Measurements from ENCODE around the gene C22orf39.

C22orf39 gene

GRCh38 chr22:19432133-19432851 is 15.2 kb downstream of the C22orf39 start, which contains the start of gene MRPL40:
MRPL40 (plus strand) TSS chr22:19432545; CDS start chr22:19432555, 10 bp downstream.
- Histone ChIP-seq H3K4me2 (peak within 1 kb of the TSS; percentile 87 to 99 (median 96)), H4K20me1 (peaks cover 19 to 67% (median 51%) of the 10 kb centered on the region in 11 experiments; a peak in 19 of 22 replicates), H3K27ac (peak within 1 kb of the TSS; percentile 88 to 99 (median 96)), H3K9ac (peak within 1 kb of the TSS; percentile 87 to 99 (median 97)), H3K9me3 (replicated peaks in 1 of 11) (no peaks in the 10 kb centered on the region), H3K4me1 (peaks cover 56 to 69% (median 60%) of the 10 kb centered on the region in 10 experiments), H3K27me3 (no peaks in the 10 kb centered on the region), H3K4me3 (peak within 1 kb of the TSS; percentile 83 to 99 (median 98)), H3K36me3 (peaks cover 20 to 54% (median 30%) of the 10 kb centered on the region in 11 experiments; a peak in 20 of 22 replicates)
- TF ChIP-seq Cebpa-rat (IDR thresholded peaks at IDR 0.05), result no peak

- H3K4me2 ChIP-seq, result peak within 1 kb of the TSS; percentile 87 to 99 (median 96)
- peaks cover 25 to 68% (median 55%) of the 10 kb centered on the region in 11 experiments; a peak in 20 of 22 replicates for H4K20me1 ChIP-seq
- peak within 1 kb of the TSS; percentile 83 to 99 (median 98) for H3K4me3 ChIP-seq
- no peaks in the 10 kb centered on the region for H3K27me3 ChIP-seq
- peaks cover 51 to 67% (median 57%) of the 10 kb centered on the region in 10 experiments for H3K4me1 ChIP-seq
- H3K27ac ChIP-seq, result peak within 1 kb of the TSS; percentile 88 to 99 (median 96)
- H3K9ac ChIP-seq, result peak within 1 kb of the TSS; percentile 87 to 99 (median 97)
- H3K9me3 ChIP-seq (replicated peaks in 1 of 11), result no peaks in the 10 kb centered on the region
- no peak for TF ChIP-seq Cebpa-rat (IDR thresholded peaks at IDR 0.05)
- peaks cover 21 to 54% (median 29%) of the 10 kb centered on the region in 11 experiments; a peak in 20 of 22 replicates for H3K36me3 ChIP-seq
Observed at GRCh38 chr22:19431649-19432132, 15.8 kb downstream of the C22orf39 start, which contains the start of gene HIRA. HIRA (minus strand) TSS chr22:19431733; CDS start chr22:19431476, 257 bp downstream.

GRCh38 chr22:19430890-19431541 is 16.5 kb downstream of the C22orf39 start:
- no peaks in the 10 kb centered on the region for H3K27me3 ChIP-seq
- H3K9me3 ChIP-seq (replicated peaks in 1 of 11), result no peaks in the 10 kb centered on the region
- peak overlapping the region; percentile 83 to 99 (median 98) for H3K4me3 ChIP-seq
- H3K4me2 ChIP-seq, result peak overlapping the region; percentile 87 to 99 (median 96)
- peaks cover 19 to 54% (median 31%) of the 10 kb centered on the region in 11 experiments; a peak in 20 of 22 replicates for H3K36me3 ChIP-seq
- TF ChIP-seq Cebpa-rat (IDR thresholded peaks at IDR 0.05), result no peak
- H4K20me1 ChIP-seq, result peaks cover 32 to 68% (median 59%) of the 10 kb centered on the region in 11 experiments; a peak in 21 of 22 replicates
- peak overlapping the region; percentile 88 to 99 (median 96) for H3K27ac ChIP-seq
- H3K4me1 ChIP-seq, result peaks cover 46 to 71% (median 55%) of the 10 kb centered on the region in 10 experiments
- peak overlapping the region; percentile 87 to 99 (median 97) for H3K9ac ChIP-seq

GRCh38 chr22:19429950-19430889 is 17.3 kb downstream of the C22orf39 start:
- Histone ChIP-seq H4K20me1 (peaks cover 40 to 68% (median 59%) of the 10 kb centered on the region in 11 experiments; a peak in 21 of 22 replicates), H3K27ac (peak overlapping the region; percentile 88 to 99 (median 96)), H3K9ac (peak overlapping the region; percentile 87 to 99 (median 97))

GRCh38 chr22:19424186-19424500 is 23.4 kb downstream of the C22orf39 start:
- Histone ChIP-seq H3K27me3 (no peaks in the 10 kb centered on the region), H3K9ac (no peak overlapping the region), H3K9me3 (replicated peaks in 1 of 11) (no peaks in the 10 kb centered on the region), H3K36me3 (peaks cover 18 to 53% (median 40%) of the 10 kb centered on the region in 11 experiments; a peak in 19 of 22 replicates), H3K4me3 (no peak overlapping the region), H4K20me1 (peaks cover 91 to 100% (median 100%) of the 10 kb centered on the region in 11 experiments), H3K4me1 (peaks cover 15 to 77% (median 26%) of the 10 kb centered on the region in 10 experiments), H3K4me2 (no peak overlapping the region; a peak in 2 of 22 replicates), H3K27ac (peak overlapping the region in 1 of 11 experiments; percentile 5; a peak in 1 of 22 replicates)
- no peak for TF ChIP-seq Cebpa-rat (IDR thresholded peaks at IDR 0.05)

More at GRCh38 chr22:19429950-19430889, 17.3 kb downstream of the C22orf39 start:
- no peaks in the 10 kb centered on the region for H3K9me3 ChIP-seq (replicated peaks in 1 of 11)
- no peaks in the 10 kb centered on the region for H3K27me3 ChIP-seq
- TF ChIP-seq Cebpa-rat (IDR thresholded peaks at IDR 0.05), result no peak
- H3K4me2 ChIP-seq, result peak overlapping the region; percentile 87 to 99 (median 96)
- H3K4me3 ChIP-seq, result peak overlapping the region; percentile 83 to 99 (median 98)
- peaks cover 14 to 54% (median 30%) of the 10 kb centered on the region in 11 experiments; a peak in 20 of 22 replicates for H3K36me3 ChIP-seq
- H3K4me1 ChIP-seq, result peaks cover 38 to 71% (median 47%) of the 10 kb centered on the region in 10 experiments

GRCh38 chr22:19422440-19423301 is 24.8 kb downstream of the C22orf39 start:
- peaks cover 18 to 46% (median 37%) of the 10 kb centered on the region in 11 experiments; a peak in 19 of 22 replicates for H3K36me3 ChIP-seq
- peaks cover 17 to 68% (median 30%) of the 10 kb centered on the region in 10 experiments for H3K4me1 ChIP-seq
- no peaks in the 10 kb centered on the region for H3K27me3 ChIP-seq
- H3K9ac ChIP-seq, result no peak overlapping the region
- peak overlapping the region in 4 of 11 experiments; percentile 14 to 46 (median 30); a peak in 5 of 22 replicates for H3K27ac ChIP-seq
- H3K4me3 ChIP-seq, result no peak overlapping the region
- peaks cover 0 to 3% (median 2%) of the 10 kb centered on the region in 11 experiments; a peak in 13 of 22 replicates for H3K9me3 ChIP-seq (replicated peaks in 1 of 11)
- peaks cover 85 to 100% (median 95%) of the 10 kb centered on the region in 11 experiments for H4K20me1 ChIP-seq
- H3K4me2 ChIP-seq, result no peak overlapping the region
- TF ChIP-seq Cebpa-rat (IDR thresholded peaks at IDR 0.05), result no peak

- Histone ChIP-seq H3K4me1 (peaks cover 17 to 44% (median 27%) of the 10 kb centered on the region in 10 experiments), H3K9ac (peak overlapping the region in 5 of 11 experiments; percentile 2 to 59 (median 53); a peak in 5 of 22 replicates), H3K27ac (peak overlapping the region in 8 of 11 experiments; percentile 35 to 83 (median 68); a peak in 11 of 22 replicates), H4K20me1 (peaks cover 66 to 100% (median 90%) of the 10 kb centered on the region in 11 experiments), H3K9me3 (replicated peaks in 1 of 11) (peaks cover 0 to 18% (median 15%) of the 10 kb centered on the region in 11 experiments; a peak in 19 of 22 replicates), H3K4me2 (peak overlapping the region in 10 of 11 experiments; percentile 46 to 69 (median 56); a peak in 18 of 22 replicates), H3K27me3 (no peaks in the 10 kb centered on the region), H3K36me3 (peaks cover 25 to 49% (median 38%) of the 10 kb centered on the region in 11 experiments), H3K4me3 (no peak overlapping the region)
- no peak for TF ChIP-seq Cebpa-rat (IDR thresholded peaks at IDR 0.05)
Observed at GRCh38 chr22:19420321-19420720, 27.2 kb downstream of the C22orf39 start.

Data from BLaER1 treated with 17β-estradiol and CSF1 and Interleukin-3, amounts not matched to agents 10 nM and 100 nM (cell line).